HepG2 (cell line): Measurements from ENCODE around the gene CACNB4. TPM values are rescaled to one million over a fixed set of nuclear protein-coding genes. Genes with fewer than 3 reads are reported as not detected.

Source experiments
- BCL3 ChIP-seq: sonication (generic); formaldehyde crosslinking; IDR thresholded peaks from 2 replicates; pipeline ENCODE4 v1.5.1; 2020; ENCODE audit warnings: mild to moderate bottlenecking, missing genetic modification reagents, moderate library complexity
- DPF2 ChIP-seq: sonication (generic); formaldehyde crosslinking; IDR thresholded peaks from 2 replicates; pipeline ENCODE4 v1.4.0; 2020; ENCODE audit warnings: mild to moderate bottlenecking, low read depth, missing genetic modification reagents, borderline replicate concordance
- FOXP4 ChIP-seq: sonication (generic); formaldehyde crosslinking; IDR thresholded peaks from 2 replicates; pipeline ENCODE4 v1.4.0; 2020; ENCODE audit warnings: missing genetic modification reagents
- KDM5A ChIP-seq: fragments of 200-600 bp; sonication (generic); IDR thresholded peaks from 2 replicates; pipeline ENCODE4 v1.7.0; 2018; ENCODE audit warnings: antibody characterized with exemption, mild to moderate bottlenecking, low read length, borderline replicate concordance
- MAFF ChIP-seq: IDR thresholded peaks from 2 replicates; pipeline ENCODE4 v1.6.1; 2011; ENCODE audit warnings: low read depth, low read length, improper control_type of control experiment
- MAZ ChIP-seq, 2 experiments: sonication (generic) in 1 of 2; formaldehyde crosslinking in 1 of 2; IDR thresholded peaks; 2 replicates each; pipeline versions ENCODE4 v1.5.0 to v1.6.1; 2012 to 2020; ENCODE audit warnings: low read depth in 2 of 2, mild to moderate bottlenecking in 2 of 2, borderline replicate concordance in 1 of 2, improper control_type of control experiment in 1 of 2, low read length in 1 of 2, missing genetic modification reagents in 1 of 2, moderate library complexity in 1 of 2
- MEF2D ChIP-seq: sonication (generic); formaldehyde crosslinking; IDR thresholded peaks from 2 replicates; pipeline ENCODE4 v1.5.1; 2020; ENCODE audit warnings: mild to moderate bottlenecking, missing genetic modification reagents
- SMAD3 ChIP-seq: sonication (generic); formaldehyde crosslinking; IDR thresholded peaks from 2 replicates; pipeline ENCODE4 v1.4.0; 2020; ENCODE audit warnings: missing genetic modification reagents
- ZBED4 ChIP-seq: sonication (generic); formaldehyde crosslinking; IDR thresholded peaks from 2 replicates; pipeline ENCODE4 v1.4.0; 2020; ENCODE audit warnings: missing genetic modification reagents, borderline replicate concordance
- ZNF18 ChIP-seq: sonication (generic); formaldehyde crosslinking; IDR thresholded peaks from 2 replicates; pipeline ENCODE4 v1.8.0; 2022; ENCODE audit warnings: mild to moderate bottlenecking, missing genetic modification reagents; ENCODE audit not compliant: insufficient replicate concordance
- ZNF367 ChIP-seq: sonication (generic); formaldehyde crosslinking; IDR thresholded peaks from 2 replicates; pipeline ENCODE4 v1.4.0; 2020; ENCODE audit warnings: missing genetic modification reagents, borderline replicate concordance
- polyA plus RNA-seq, 8 experiments: library from polyadenylated mRNA; depleted of rRNA in 3 of 8; stranded (reverse) in 7 of 8; unstranded in 1 of 8; fragments of >200 nt; fragmentation: Illumina TruSeq in 4 of 8; extraction: Trizol in 4 of 8; gene quantifications; 2 replicates each; pipeline versions ENCODE4 v1.2.1 to v1.2.3, GENCODE V29; 2011 to 2016; ENCODE audit warnings: low read depth in 4 of 8, missing spikeins in 1 of 8, mixed read lengths in 1 of 8; ENCODE audit not compliant: insufficient read depth in 1 of 8
- total RNA-seq, 5 experiments: library from RNA; depleted of rRNA; stranded (reverse); fragments of >200 nt; fragmentation: Illumina TruSeq; extraction: Trizol; gene quantifications; 2 replicates each; pipeline ENCODE4 v1.2.3, GENCODE V29; 2016; ENCODE audit warnings: low read depth in 1 of 5

Gene CACNB4
- total and polyA plus RNA-seq, 2 of the 13 experiments (the other 11 are each of a cell fraction or from before 2014, with no cell fraction given) = 5.1 to 14.3 TPM

- no peak for TF ChIP-seq ZNF367 (CRISPR knock-in tag)
- no peak for TF ChIP-seq KDM5A
- no peak for TF ChIP-seq MAZ (IDR thresholded peaks at IDR 0.05; ENCODE audit: borderline replicate concordance, low read depth, low read length)
- 0 out of 2 replicates have a peak, but pooled peaks have one; percentile 6 for TF ChIP-seq MAZ (CRISPR knock-in tag; IDR thresholded peaks at IDR 0.05; ENCODE audit: low read depth)
- TF ChIP-seq ZBED4 (CRISPR knock-in tag) = no peak
- TF ChIP-seq MEF2D = no peak; the same call in 1 of the 2 replicates
- no peak for TF ChIP-seq MAFF
- TF ChIP-seq FOXP4 (CRISPR knock-in tag) = peak; percentile 62; the same call in 1 of the 2 replicates
- no peak for TF ChIP-seq BCL3 (CRISPR knock-in tag)
- TF ChIP-seq ZNF18 (CRISPR knock-in tag) = no peak
- TF ChIP-seq SMAD3 = peak; percentile 41; the same call in 1 of the 2 replicates
- peak; percentile 63; the same call in 1 of the 2 replicates for TF ChIP-seq DPF2 (CRISPR knock-in tag)
These were observed 245.6 kb downstream of the CACNB4 start (continued) for GRCh38 chr2:151853070-151853758.
